ENCODE results near the gene RYR1.

The RYR1 gene

DNA sequence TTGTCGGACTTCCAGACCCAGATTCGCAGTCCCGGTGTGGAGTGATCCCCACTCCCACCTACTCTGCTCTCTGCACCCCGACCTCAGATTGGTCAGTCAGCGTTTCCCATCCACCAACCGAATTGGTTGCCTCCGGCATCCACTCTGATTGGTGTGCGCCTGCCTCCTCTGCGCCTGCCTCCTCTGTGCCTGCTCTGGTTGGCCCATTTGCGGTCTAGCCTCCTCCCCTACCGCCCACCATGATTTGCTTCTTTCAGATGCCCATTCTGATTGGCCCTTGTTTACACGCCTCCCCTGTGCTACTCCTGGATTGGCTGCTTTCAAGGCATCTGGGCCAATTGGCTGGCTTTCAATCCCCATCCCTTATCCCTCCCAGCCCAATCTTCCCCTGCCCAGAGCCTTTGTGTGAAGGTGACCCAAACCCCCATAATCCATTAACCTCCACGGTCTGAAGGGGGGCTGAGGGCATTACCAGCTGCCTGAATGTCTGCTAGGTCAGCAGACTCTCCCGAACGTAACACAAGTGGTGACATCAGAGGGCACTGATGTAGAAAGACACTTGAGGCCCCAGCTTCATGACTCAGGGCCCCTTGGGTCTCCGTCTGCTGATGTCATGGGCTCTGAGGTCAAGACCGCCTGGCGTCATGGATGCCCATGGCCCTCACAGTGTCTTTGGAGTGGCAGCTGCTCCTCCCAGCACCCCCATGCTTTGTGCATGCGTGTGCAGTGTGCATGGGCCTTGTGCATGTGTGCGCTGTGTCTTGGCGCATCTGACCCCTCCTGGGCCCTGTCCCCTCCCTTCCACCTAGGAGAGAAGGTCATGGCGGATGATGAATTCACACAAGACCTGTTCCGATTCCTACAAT is 103.8 kb downstream of the RYR1 start:
- TF ChIP-seq, protein P1, sequence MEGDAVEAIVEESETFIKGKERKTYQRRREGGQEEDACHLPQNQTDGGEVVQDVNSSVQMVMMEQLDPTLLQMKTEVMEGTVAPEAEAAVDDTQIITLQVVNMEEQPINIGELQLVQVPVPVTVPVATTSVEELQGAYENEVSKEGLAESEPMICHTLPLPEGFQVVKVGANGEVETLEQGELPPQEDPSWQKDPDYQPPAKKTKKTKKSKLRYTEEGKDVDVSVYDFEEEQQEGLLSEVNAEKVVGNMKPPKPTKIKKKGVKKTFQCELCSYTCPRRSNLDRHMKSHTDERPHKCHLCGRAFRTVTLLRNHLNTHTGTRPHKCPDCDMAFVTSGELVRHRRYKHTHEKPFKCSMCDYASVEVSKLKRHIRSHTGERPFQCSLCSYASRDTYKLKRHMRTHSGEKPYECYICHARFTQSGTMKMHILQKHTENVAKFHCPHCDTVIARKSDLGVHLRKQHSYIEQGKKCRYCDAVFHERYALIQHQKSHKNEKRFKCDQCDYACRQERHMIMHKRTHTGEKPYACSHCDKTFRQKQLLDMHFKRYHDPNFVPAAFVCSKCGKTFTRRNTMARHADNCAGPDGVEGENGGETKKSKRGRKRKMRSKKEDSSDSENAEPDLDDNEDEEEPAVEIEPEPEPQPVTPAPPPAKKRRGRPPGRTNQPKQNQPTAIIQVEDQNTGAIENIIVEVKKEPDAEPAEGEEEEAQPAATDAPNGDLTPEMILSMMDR (IDR thresholded peaks at IDR 0.05; ENCODE audit: low read depth, low read length): no peak
- DNase-seq (ENCODE audit: extremely low read depth, low read depth): no peak

DNA sequence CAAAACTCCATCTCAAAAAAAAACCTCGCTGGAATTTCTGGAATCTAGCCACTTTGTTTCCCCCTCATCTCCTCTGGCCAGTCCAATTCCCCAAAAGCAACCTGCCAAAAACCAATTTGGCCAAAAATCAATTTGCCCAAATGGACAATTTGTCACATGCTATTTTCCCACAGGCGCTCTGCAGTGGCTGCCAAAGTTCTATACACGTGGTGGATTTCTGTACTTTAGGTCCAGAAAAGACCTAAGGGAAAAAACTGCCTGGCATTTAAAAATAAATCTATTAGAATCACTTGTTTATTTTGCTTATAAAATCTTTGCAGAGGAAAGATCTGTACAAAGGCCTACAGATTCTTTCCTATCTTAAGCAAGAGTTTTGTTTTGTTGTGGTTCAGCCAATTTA is 104.9 kb downstream of the RYR1 start:
- no peak for DNase-seq (ENCODE audit: extremely low read depth, low read depth)
- TF ChIP-seq, protein P1 (IDR thresholded peaks at IDR 0.05; ENCODE audit: low read depth, low read length): no peak

DNA sequence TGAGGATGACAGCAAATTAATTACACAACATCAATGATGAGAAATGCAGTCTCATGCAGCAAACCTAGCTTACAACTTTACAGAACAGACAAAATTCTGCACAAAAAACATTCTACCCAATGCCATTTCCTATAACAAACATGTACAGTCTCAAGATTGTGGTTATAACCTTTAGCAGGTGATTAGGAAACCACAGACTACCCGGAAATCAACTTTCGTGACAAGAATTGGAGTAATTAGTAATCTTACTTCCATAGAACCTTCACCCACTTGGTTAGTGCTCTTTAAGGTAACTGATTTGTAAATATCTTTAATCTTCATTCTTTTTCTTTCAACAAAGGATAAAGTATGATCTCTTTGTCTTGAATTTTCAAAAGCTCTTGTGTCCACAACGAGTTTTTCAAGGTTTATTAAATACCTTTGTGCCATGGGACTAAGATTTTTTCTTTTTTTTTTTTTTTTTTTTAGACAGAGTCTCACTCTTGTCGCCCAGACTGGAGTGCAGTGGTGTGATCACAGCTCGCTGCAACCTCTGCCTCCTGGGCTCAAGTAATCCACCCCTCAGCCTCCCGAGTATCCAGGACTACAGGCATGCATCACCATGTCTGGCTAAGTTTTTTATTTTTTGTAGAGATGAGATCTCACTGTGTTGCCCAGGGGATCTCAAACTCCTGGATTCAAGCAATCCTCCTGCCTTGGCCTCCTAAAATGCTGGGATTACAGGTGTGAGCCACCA is 105.5 kb downstream of the RYR1 start:
- TF ChIP-seq, protein P1 (IDR thresholded peaks at IDR 0.05; ENCODE audit: low read depth, low read length): no peak
- no peak for DNase-seq (ENCODE audit: extremely low read depth, low read depth)

DNA sequence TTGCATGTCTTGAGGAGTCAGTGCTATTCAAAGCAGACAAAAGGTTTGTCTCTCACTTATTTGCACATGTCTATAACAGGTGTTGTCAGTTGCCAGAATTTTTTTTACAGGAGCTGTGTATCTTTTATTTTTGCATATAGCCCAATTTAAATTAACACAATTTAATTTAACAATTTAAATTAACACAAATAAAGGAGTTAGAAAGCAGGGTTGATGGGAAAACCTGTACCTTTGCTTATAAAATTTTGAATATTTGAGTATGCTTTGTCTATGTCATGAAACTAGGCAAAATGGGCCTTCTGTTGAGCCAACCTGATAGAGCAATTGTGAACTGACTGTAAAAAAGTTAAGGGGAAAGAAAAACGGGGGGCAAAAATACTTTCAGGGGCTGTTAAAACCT is 106.3 kb downstream of the RYR1 start:
- TF ChIP-seq, protein P1 (IDR thresholded peaks at IDR 0.05; ENCODE audit: low read depth, low read length): no peak
- no peak for DNase-seq (ENCODE audit: extremely low read depth, low read depth)

DNA sequence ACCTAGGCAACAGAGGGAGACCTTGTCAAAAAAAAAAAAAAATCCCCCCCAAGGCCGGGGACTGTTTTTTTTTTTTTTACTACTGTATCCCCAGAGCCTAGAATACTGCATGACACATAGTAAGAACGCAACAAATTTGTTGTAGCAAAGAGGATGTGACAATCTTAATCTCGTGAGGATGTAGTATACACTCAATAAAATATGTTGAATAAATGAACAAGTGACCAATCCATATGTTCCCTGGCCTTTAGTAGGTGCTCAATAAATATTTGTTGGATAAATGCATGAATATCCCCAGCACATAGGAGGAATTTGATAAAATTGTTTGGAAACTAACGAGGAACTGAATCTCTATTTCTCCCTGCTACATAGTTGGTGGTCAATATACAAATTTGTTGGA is 108.5 kb downstream of the RYR1 start:
- DNase-seq (ENCODE audit: extremely low read depth, low read depth): no peak
- TF ChIP-seq, protein P1 (IDR thresholded peaks at IDR 0.05; ENCODE audit: low read depth, low read length): no peak

DNA sequence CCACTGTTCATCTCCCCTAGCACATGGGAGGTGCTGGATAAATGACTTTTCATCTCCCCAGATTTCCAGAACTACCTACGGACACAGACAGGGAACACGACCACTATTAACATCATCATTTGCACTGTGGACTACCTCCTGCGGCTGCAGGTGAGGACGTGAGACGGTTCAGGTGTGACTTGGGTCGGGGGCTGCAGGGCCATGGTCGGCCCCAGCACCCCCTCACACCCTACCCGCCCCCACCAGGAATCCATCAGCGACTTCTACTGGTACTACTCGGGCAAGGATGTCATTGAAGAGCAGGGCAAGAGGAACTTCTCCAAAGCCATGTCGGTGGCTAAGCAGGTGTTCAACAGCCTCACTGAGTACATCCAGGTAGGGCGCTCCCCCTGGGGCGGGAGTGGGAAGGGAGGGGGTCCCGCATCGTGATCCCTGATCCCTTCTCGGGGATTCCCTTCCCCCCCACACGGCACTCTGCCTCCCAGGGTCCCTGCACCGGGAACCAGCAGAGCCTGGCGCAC is 109.9 kb downstream of the RYR1 start:
- TF ChIP-seq, protein P1 (IDR thresholded peaks at IDR 0.05; ENCODE audit: low read depth, low read length): no peak
- DNase-seq (ENCODE audit: extremely low read depth, low read depth): no peak
